G401 (cell line): ENCODE results near the gene APOBEC3B. TPM values are rescaled to one million over a fixed set of nuclear protein-coding genes. Genes with fewer than 3 reads are reported as not detected.
"Not testable (repeated sequence)": the region's sequence is repeated elsewhere in the genome, so short reads cannot be mapped to it uniquely, and the experiment has no call there.

Experiments used
- DNase-seq: peaks from one replicate; pipeline ENCODE4 v3.0.0-alpha.2; 2015; ENCODE audit warnings: low spot score
- in situ Hi-C: cut with HindIII; loops from 2 replicates; pipeline ENCODE4 v1.10.0; 2016; ENCODE audit warnings: low sequenced_read_pairs, mixed read lengths
- total RNA-seq: library from RNA; depleted of rRNA; stranded (reverse); fragments of >200 nt; shearing (Covaris generic); gene quantifications from 2 replicates; pipeline ENCODE4 v1.2.3, GENCODE V29; 2014

APOBEC3B gene
- total RNA-seq, 1 experiment from 2014 or later, result 6.4 TPM

DNA sequence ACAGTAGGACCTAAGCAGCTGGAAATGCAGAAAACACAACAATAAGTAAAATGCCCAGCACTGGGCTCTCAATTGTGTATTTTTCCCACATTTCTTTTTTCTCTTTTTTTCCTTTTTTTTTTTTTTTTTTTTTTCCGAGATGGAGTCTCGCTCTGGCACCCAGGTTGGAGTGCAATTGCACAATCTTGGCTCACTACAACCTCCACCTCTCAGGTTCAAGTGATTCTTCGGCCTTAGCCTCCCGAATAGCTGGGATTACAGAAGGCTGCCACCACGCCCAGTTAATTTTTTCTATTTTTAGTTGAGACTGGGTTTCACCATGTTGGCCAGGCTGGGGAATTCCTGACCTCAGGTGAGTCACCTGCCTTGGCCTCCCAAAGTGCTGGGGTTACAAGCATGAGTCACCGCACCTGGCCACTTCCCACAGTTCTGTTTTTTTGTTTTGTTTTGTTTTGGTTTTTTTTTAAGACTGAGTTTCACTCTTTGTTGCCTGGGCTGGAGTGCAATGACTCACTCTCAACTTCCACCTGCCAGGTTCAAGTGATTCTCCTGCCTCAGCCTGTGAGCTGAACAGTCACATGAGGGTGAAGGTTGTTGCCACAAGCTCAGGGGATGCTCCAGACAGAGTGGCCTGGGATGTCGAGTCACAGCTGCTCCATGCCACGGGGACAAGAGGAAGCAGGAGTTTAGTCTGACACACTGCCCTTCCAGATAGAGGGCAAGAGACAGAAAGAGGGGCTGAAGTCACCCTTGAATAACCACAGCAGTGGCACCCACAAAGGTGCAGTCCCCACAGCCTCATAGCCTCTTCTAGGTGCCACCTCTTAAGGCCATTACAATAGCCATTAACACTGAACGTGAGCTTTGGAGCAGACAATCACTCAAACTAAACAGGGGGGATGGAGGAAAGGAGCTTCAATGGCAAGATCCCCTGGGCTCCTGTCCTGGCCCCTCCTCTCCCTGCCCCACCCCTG is 2.9 kb downstream of the APOBEC3B start:
- DNase-seq, in situ Hi-C loops: not testable (repeated sequence)

DNA sequence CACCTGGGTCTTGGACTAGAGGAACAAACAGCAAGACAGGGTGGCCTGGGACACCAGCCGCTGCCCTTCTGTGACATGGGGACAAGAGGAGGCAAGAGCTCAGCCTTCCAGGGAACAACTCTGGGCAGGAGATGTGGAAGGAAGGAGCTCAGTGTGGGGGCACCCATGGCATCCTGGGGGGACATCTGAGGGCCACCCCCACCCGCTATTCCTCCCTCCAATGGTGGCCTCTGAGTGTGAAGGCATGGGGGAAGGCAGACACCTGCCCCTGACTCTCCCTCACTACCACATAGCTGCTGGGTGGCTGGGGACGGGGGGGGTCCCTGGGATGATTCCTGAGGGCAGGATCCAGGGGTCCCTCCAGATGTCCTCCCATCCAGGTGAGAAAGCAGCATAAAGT is 4.5 kb downstream of the APOBEC3B start:
- no peak for DNase-seq
- in situ Hi-C loops, result no loop called here

DNA sequence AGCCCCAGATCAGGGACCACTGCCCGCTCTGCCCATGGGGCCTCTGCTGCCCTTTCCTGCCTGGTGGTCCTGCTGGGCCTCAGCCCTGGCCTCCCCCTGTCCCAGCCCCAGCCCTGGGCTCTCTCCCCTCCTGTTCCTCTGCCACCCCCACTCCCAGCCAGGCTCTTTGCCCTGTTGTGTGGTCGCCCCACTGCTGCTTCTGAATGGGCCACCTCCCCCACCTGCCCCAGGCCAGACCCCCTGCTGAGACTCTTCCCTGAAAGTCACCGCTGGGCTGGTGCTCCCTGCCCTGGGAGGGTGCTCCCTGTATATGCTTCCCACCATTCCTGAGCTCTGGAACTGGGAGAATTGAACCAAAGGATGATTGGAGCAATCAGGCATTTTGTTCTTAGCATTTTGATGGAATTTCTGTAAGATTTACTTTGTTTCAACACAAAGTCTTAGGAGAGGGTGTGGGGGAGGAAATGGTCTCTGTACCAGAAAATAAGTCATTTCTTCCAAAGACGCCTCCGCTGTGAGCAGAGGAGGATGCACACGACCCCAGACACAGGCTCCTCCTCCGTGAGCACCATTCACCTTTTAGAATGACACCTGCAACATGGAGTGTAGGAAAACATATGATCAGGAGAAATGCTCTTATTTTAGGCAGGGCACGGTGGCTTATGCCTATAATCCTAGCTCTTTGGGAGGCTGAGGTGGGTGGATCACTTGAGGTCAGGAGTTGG is 5.2 kb downstream of the APOBEC3B start:
- in situ Hi-C loops, result no loop called here
- no peak for DNase-seq

DNA sequence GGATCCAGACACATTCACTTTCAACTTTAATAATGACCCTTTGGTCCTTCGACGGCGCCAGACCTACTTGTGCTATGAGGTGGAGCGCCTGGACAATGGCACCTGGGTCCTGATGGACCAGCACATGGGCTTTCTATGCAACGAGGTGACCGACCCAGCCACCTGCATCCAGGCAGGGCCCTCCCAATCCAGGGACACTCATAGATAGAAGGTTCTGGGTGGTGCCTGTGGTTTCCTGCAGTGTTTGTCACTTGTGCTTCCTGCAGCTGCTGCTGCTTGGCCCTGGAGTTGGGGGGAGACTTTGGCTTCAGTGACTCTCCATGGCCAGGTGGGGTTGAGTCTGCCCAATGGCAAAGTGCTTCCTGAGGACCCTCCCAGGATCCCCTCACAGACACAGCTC is 7.3 kb downstream of the APOBEC3B start:
- in situ Hi-C loops, result no loop called here
- DNase-seq, result no peak

DNA sequence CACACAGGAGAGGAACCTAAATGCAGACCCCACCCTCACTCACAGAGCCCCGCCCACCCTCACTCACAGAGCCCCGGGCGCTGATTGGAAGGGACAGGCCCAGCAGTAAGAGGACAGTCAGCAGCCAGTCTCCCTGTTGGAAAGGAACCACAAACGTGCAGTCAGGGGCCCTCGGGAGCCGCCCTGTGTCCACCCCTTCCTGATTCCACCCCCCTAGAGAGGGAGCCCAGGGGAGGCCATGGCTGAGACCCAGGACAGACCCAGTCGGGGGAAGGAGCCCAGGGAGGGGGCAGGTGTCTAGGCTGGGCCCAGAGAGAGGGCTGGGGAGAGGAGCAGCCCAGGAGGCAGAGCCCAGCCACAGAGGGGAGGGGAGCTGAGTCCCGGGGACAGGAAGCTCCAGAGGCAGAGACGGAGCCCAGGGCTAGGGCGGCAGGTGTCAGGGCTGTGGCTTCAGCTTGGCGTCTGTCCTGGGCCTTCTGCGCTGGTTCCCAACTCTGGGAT is 10.8 kb downstream of the APOBEC3B start:
- in situ Hi-C loops, DNase-seq: not testable (repeated sequence)

DNA sequence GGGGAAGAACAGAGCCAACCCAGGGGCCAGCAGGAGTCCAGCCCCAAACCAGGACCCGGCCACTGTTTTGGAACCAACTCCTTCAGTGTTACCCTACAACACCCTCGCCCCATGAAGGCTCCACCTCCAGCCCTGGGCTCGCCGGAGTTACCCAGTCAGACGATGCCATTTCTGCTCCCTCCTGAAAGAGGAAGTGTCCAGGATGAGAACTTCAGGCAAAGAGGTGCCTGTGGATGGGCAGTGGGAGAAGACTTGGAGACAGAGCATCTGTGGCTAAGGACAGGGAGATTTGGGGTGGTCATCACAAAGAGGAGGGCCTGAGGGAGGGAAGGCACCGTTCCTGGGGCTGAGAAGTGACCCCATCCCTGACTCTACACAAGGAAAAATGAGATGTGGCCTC is 14.0 kb downstream of the APOBEC3B start:
- DNase-seq, result no peak
- in situ Hi-C loops, result no loop called here

DNA sequence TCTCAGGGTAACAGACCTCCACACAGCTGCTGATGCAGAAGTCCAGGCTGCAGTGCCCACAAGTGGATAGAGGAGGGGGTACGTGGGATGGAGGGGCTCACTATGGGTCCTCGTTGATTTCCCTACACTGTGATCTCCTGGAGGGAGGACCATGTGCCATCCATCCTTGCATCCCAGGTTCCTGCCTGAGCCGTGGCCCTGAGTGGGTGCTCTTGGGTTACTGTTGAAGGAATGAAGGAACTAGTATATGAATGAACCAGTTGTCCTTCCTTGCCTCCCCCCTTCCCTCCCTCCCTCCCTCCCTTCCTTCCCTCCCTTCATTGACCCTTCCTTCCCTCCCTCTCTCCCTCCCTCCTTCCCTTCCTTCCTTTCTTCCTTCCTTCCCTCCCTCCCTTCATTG is 15.4 kb downstream of the APOBEC3B start:
- in situ Hi-C loops, result no loop called here
- DNase-seq, result no peak

DNA sequence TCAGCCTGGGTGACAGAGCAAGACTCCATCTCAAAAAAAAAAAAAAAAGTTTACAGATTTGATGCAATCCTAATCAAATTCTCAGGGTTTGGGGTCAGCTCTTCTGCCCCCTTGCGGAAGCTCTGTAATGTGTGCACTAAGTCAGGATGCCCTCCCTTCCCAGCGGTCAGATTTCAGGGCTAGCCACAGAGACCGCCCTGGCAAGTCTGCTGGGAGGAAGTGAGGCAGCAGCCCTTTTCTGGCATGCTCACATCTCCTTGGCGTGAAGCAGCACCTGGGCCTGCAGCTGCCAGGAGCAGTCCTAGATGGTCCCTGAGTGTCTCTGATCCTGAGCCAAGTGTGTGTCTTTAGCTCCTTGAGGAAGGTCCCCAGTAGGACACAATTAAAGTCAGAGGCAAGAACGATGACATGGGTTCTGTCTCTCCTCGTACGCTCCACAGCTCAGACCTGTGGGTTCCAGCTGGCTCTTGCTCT is 21.1 kb downstream of the APOBEC3B start:
- DNase-seq, result peak; percentile 83
- in situ Hi-C loops, result no loop called here

DNA sequence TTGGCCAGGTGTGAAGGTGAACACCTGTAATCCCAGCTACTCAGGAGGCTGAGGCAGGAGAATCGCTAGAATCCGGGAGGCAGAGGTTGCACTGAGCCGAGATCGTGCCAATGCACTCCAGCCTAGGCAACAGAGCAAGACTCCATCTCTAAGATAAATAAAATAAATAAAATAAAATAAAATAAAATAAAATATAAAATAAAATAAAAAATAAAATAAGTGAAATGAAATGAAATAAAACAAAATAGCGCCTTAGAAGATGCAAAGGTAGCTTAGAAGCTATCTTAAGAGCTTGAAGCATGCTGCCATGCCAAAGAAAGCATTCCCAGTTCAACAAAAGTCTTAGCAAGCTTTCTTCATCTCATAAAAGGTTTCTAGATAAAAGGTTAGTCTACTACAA is 25.0 kb downstream of the APOBEC3B start:
- in situ Hi-C loops, result no loop called here
- DNase-seq, result no peak

DNA sequence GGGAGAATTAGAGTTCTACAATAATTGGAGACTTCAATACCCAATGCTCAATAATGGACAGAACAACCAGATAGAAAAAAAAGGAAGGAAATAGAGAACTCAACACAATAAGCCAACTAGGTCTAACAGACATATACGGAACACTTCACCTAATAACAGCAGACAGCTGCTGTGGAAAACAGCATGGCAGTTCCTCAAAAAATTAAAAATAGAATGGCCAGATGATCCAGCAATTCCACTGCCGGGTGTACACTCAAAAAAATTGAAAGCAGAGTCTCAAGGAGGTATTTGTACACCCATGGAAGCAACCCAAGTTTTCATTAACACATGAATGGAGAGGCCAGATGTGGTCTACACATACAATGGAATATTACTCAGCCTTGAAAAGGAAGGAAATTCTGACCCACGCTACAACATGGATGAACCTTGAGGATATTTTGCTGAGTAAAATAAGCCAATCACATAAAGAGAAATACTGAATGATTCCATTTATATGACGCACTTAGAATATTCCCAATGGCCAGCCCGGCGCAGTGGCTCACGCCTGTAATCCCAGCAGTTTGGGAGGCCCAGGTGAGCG is 26.2 kb downstream of the APOBEC3B start:
- in situ Hi-C loops, result not testable (repeated sequence)

DNA sequence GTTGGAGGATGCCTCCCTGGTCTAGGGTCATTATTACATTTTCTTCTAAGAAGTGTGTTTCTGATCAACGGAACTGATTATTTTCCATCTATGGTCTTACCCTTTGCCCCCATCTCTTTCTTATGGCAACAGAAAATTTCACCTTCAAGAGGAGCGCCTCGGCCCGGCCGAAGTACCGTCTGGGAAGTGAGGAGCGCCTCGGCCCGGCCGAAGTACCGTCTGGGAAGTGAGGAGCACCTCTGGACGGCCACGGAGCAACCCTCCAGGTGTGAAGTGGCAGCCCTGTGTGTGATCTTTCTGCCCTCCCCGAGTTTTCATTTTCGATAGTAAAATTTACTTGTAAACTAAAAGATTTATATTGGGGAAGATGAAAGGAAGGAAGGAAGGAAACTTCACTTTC is 28.8 kb downstream of the APOBEC3B start:
- no peak for DNase-seq
- in situ Hi-C loops, result no loop called here

More for the DNA sequence above, 26.2 kb downstream of the APOBEC3B start:
- DNase-seq, result not testable (repeated sequence)

DNA sequence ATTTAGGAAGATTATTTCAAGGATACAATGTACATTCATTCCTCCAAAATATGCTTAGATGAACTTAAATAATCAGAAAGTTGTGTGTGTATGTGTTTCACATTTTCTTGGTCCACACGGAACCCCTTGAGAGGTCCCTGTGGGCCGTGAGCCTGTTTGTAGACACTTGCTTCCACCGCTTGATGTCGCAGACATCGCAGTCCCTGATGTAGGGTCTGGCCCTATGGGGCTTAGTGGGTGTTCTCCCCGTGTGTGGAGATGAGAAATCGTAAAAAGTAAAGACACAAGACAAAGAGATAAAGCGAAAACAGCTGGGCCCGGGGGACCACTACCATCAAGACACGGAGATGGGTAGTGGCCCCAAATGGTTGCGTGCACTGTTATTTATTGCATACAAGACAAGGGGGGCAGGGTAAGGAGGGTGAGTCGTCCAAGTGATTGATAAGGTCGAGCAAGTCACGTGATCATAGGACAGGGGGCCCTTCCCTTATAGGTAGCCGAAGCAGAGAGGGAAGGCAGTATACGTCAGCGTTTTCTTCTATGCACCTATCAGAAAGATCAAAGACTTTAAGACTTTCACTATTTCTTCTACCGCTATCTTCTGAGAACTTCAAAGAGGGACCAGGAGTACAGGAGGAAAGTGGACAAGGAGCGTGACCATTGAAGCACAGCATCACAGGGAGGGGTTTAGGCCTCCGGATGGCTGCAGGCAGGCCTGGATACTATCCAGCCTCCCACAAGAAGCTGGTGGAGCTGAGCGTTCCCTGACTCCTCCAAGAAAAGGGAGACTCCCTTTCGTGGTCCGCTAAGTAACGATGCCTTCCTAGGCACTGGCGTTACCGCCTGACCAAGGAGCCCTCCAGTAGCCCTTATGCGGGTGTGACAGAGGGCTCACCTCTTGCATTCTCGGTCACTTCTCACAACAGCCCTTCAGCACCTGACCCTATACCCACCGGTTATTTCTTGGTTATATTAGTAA is 30.7 kb downstream of the APOBEC3B start:
- in situ Hi-C loops, result no loop called here
- DNase-seq, result no peak

DNA sequence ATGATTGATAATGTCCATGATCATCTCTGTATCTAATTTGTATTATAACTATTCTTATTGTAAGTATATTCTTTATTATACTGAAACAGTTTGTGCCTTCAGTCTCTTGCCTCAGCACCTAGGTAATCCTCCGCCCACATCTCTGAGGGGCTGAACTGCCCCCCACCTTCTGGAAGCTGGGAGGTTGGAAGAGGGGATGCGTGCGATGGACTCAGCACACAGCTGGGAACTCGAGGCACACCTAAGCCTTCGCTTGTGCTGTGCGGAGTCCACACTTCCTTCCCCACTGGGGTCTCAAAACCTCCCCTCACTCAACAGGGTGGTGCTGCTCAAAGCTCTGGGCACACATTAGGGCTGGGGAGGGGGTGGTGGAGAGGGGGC is 31.4 kb downstream of the APOBEC3B start:
- in situ Hi-C loops, DNase-seq: not testable (repeated sequence)

DNA sequence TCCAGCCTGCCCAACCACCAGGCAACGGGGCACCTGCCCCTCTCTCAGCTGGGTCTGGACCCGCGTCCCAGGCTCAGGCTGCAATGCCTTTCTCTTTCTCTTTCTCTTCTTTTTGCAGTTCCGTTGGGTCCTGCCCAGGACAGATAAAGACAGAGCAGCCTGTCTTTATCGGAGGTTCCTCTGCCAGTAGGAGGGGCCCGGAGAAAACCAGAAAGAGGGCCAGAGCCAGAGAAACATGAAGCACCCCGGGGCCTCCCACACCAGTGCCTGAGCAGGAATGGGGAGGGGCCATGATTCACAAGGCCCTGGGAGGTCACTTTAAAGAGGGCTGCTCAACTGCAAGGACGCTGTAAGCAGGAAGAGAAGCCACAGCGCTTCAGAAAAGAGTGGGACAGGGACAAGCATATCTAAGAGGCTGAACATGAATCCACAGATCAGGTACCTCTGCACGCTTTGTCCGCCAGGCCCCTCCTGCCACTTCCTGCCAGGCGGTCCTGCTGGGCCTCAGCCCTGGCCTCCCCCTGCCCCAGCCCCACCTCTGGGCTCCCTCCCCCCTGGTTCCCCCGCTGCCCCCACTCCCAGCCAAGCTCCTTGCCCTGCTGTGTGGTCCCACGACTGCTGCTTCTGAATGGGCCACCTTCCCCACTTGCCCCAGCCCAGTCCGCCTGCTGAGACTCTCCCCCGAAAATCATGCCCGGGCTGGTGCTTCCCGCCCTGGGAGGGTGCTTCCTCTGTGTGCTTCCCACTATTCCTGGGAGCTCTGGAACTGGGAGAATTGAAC is 32.0 kb downstream of the APOBEC3B start, which contains the start of gene APOBEC3C:
APOBEC3C (plus strand) TSS at position 316 of the 781 bp plus-strand sequence; CDS start at position 422, 106 bp downstream.
- in situ Hi-C loops, result no loop called here

DNA sequence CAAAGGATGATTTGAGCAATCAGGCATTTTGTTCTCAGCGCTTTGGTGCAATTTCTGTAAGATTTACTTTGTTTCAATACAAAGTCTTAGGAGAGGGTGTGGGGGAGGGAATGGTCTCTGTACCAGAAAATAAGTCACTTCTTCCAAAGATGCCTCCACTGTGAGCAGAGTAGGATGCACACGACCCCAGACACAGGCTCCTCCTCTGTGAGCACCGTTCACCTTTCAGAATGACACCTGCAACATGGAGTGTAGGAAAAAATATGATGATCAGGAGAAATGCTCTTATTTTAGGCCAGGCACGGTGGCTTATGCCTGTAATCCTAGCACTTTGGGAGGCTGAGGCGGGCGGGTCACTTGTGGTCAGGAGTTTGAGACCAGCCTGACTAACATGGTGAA is 32.6 kb downstream of the APOBEC3B start:
- DNase-seq, in situ Hi-C loops: not testable (repeated sequence)

More for the DNA sequence above, 32.0 kb downstream of the APOBEC3B start, which contains the start of gene APOBEC3C:
- DNase-seq, result peak; percentile 39

DNA sequence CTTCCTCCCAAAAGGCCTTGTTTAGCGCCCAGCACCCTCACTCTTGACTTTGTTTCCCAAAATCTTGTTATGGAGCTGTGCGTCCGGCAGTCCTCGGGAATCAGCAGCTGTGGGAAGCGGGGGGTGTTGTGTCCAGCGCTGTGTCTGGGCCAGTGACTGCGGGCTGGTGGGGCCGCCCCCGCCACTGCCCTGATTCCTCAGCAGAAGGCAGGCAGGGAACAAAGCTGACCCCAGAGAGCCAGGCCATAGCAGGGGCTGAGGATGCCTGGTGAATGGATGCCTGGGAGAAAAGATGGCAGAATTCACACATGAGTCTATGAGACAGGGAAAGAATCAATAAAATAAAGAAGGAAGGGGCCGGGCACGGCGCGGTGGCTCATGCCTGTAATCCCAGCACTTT is 34.4 kb downstream of the APOBEC3B start:
- no peak for DNase-seq
- in situ Hi-C loops, result no loop called here

DNA sequence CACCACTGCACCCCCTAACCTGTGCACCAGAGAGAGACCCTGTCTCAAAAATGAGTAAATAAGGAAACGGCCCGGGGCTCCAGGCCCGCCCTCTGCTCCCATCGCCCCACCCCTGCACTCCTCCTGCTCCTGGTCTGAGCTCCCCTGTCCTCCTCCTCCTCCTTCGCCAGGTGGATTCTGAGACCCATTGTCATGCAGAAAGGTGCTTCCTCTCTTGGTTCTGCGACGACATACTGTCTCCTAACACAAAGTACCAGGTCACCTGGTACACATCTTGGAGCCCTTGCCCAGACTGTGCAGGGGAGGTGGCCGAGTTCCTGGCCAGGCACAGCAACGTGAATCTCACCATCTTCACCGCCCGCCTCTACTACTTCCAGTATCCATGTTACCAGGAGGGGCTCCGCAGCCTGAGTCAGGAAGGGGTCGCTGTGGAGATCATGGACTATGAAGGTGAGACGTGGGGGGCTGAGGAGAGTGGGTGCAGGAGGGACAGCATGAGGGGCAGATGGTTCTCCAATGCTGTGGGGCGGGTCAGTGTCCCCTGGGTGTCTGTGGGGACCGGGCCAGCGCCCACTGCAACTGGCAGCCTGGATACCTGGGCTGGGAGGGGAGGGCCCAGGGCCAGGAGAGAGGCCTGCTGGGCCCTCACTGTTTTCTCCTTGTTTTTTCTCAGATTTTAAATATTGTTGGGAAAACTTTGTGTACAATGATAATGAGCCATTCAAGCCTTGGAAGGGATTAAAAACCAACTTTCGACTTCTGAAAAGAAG is 35.6 kb downstream of the APOBEC3B start:
- DNase-seq, result no peak
- in situ Hi-C loops, result no loop called here
